A673 (cell line): ENCODE measurements around the gene MCF2L2.

Experiments
- EZH2 ChIP-seq: fragments of 200-600 bp; sonication (generic); IDR thresholded peaks from 2 replicates; pipeline ENCODE4 v1.6.1; 2017; ENCODE audit warnings: borderline replicate concordance, low read depth, mild to moderate bottlenecking, mixed read lengths, antibody characterized with exemption, low read length; ENCODE audit not compliant: poor library complexity, severe bottlenecking
- TF ChIP-seq, protein P1 (sequence below): fragments of 300-800, 200-600 bp; sonication (generic); conservative IDR thresholded peaks from 2 replicates; pipeline ENCODE4 v1.5.1; 2017; ENCODE audit warnings: low read depth, mild to moderate bottlenecking, antibody characterized with exemption, low read length, moderate library complexity, mixed read lengths

DNA sequence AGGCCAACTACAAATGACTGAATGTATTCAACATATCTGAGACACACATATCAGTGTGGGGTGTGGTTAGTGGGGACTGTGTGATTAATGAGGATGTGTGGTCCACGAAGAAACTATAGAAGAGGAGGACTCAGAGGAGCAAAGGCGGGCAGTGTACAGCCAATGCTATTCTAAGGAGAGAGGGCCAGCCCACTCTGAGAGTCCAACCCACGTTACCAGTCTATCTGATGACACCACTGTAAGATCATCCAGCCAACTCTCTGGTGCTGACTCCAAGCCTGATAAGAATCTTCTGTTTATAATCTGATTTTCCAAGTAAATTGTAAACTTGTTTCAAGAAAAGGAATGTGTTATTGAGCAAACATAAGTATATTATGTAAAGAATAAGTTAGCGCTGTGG, 47.2 kb downstream of the MCF2L2 start:
- TF ChIP-seq, protein P1, sequence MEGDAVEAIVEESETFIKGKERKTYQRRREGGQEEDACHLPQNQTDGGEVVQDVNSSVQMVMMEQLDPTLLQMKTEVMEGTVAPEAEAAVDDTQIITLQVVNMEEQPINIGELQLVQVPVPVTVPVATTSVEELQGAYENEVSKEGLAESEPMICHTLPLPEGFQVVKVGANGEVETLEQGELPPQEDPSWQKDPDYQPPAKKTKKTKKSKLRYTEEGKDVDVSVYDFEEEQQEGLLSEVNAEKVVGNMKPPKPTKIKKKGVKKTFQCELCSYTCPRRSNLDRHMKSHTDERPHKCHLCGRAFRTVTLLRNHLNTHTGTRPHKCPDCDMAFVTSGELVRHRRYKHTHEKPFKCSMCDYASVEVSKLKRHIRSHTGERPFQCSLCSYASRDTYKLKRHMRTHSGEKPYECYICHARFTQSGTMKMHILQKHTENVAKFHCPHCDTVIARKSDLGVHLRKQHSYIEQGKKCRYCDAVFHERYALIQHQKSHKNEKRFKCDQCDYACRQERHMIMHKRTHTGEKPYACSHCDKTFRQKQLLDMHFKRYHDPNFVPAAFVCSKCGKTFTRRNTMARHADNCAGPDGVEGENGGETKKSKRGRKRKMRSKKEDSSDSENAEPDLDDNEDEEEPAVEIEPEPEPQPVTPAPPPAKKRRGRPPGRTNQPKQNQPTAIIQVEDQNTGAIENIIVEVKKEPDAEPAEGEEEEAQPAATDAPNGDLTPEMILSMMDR: no peak
- TF ChIP-seq EZH2: no peak
